Measurements from ENCODE around the gene SLU7.

DNA sequence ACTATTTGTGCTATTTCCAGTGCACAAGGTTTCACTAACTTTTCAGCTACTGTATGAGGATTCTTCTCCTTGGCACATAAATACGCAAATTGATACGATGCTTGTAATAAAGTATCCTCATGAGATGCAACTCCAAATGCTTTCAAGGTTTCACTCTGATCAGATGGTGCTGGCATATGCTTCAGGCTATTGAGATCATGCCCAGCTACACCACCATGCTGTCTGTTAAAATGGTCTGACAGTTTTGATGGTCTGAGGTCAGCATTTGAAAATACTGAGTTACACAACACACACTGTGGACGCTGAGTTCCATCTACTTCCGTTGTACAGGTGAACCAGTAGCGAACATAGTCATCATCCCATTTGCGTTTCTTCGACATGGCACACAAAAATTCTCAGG is 23.8 kb downstream of the SLU7 start:
- TF ChIP-seq POLR2A (IDR thresholded peaks at IDR 0.05), result no peak
- TF ChIP-seq POLR2AphosphoS5 (IDR thresholded peaks at IDR 0.05), result no peak
